Stimulated activated CD8-positive, alpha-beta memory T cell treated with anti-CD3 and anti-CD28 coated beads, Interleukin-15, amount 100 ng/mL, for 48 hours (primary cell): ENCODE data around the gene CCDC83.
"Not testable (repeated sequence)": the region's sequence is repeated elsewhere in the genome, so short reads cannot be mapped to it uniquely, and the experiment has no call there.

Experiments
- DNase-seq, 2 donors: peaks; one replicate each; pipeline ENCODE4 v3.0.0-alpha.2; 2020; ENCODE audit warnings: low read depth in 2 of 2

CCDC83 gene

DNA sequence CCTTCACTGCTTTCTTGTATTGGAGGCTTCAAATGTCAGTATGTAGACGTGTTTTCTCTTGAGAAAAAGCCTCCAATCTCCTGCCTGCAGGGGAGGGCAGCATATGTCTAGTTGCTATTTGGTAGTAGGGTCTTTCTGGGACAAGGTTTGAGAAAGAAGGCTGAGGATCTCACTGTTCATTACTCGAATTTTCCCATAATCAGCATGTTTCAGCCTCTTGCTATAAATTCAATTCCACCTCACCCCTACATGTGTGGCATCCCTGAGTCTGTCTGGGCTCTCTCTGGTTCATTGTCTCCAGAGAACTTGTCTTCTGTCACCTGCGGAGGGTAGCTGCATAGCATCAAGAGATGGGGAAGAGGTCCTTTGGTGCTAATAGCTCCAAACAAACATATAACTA is 19.5 kb upstream of the CCDC83 start:
- no peak for DNase-seq

DNA sequence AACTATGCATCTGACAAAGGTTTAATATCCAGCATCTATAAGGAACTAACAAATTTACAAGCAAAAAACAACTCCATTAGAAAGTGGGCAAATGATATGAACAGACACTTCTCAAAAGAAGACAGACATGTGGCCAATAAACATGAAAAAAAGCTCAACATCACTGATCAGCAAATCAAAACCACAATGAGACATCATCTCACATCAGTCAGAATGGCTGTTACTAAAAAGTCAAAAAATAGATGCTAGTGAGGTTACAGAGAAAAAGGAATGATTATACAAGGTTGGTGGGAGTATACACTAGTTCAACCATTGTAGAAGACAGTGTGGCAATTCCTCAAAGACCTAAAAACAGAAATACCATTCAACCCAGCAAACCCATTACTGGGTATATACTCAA is 14.3 kb upstream of the CCDC83 start:
- DNase-seq: not testable (repeated sequence)

DNA sequence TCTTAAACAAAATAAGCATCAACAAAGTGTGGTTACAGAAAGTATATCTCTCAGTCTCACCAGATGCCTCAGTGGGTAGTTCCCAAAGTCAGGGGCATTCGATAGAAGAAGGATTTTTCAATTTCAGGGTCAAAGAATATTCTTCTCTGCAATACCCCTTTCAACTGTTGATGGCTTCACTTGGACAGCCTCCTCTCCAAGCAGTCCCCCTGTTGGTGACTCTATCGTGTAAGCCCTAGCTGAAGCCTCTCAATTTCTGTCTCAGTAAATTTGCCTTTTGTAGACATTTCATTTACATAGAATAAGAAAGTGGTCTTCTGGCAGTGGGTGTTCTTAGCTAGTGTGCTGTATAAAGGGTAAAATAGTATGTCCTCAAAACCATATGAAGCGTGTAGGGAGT is 11.3 kb upstream of the CCDC83 start:
- no peak for DNase-seq

DNA sequence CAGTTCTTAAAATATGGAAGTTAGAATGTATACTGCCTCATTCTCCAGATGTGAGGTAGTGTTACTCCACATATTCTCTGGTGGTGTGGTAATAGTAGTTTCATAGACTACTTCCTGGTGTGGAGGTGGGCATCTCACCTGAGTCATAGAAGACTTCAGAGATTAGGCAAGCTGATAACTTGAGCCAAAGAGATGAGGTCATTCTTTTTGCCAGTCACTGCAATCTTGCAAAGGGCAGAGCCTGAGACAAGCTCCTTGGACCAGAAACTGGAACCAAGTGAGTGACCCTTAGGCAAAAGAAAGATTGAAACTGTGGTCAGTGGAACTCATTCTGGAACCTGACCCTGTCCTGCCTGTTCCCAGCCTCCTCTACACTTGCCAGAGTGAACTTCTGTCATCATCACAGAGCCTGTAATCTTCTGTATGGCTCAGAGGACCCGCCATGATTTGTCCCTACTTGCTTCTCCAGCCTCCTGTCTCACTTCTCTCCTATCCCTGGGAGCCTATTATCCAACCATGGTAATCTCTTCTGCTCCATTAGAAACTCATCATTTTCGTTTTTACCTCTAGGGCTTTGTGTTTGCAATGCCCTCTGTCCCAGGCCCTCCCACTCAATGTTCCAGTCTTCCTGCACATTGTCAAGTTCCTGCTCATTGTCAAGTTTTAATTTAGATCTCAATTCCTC is 10.6 kb upstream of the CCDC83 start:
- no peak for DNase-seq

DNA sequence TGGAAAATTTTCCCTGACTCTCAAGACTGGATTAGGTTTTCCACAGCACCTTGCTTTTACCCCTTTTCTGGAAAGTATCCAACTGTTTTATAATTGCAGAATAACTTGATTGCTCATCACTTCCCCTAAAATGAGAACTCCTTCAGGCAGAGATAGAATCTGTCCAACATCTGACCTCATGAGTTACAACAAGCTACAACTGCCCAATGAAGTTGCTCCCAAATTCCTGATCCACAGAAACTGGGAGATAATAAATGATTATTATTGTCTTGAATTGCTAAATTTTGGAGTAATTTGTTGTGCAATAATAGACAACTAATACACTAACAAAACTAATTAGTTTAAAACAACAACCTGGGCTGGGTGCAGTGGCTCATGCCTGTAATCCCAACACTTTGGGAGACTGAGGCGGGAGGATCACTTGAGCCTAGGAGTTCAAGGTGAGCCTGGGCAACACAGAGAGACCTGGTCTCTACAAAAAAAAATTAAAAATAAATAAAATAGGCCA is 10.0 kb upstream of the CCDC83 start:
- DNase-seq: no peak

DNA sequence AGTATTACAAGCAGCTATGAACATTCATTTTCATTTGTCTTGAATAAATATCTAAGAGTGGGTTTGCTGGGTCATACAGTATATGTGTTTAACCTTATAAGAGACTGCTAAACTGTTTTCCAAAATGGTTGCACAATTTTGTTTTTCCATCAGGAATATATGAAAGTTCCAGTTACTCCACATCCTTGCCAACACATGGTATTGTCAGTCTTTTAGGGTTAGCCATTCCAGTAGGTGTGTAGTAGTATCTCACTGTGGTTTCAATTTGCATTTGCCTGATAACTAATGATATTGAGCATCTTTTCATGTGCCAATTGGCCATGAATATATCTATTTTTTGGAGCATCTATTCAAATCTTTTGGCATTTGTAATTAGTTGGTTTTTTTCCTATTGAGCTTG is 7.7 kb upstream of the CCDC83 start:
- no peak for DNase-seq

DNA sequence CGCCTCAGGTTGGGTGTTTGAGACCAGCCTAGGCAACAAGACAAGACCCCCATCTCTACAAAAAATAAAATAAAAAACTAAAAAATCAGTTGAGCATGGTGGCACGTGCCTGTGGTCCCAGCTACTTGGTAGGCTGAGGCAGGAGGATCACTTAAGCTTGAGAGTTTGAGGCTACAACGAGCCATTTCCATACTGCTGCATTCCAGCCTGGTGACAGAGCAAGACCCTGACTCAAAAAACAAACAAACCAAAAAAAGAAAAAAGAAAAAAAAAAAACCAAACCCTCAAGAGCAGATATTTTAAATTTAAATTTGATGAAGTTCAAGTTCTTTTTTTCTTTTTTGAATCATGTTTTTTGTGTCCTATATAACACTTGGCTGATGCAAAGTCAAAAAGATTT is 7.2 kb upstream of the CCDC83 start:
- DNase-seq: no peak

DNA sequence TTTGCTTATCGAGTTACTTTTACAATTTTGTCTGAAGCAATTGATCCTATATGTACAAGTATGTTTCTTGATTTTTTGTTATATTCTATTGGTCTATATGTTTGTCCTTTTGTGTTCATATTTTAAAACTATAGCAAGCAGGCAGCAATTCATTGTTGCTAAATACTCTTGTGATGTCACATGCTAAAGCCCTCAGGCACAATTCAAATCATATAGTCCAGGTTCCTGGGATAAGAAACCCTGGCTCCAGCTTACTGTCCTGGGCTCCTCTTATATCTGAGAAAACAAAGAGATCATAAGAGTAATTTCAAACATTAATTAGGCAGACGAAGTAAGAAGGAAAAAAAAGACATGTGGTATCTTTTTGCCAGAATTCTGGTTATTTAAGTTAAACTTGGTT is 6.6 kb upstream of the CCDC83 start:
- no peak for DNase-seq

DNA sequence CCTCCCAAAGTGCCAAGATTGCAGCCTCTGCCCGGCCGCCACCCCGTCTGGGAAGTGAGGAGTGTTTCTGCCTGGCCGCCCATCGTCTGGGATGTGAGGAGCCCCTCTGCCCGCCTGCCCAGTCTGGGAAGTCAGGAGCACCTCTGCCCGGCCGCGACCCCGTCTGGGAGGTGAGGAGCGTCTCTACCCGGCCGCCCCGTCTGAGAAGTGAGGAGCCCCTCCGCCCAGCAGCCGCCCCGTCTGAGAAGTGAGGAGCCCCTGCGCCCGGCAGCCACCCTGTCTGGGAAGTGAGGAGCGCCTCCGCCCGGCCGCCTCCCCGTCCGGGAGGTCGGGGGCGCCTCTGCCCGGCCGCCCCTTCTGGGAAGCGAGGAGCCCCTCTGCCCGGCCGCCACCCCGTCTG is 2.4 kb upstream of the CCDC83 start:
- DNase-seq: not testable (repeated sequence)

DNA sequence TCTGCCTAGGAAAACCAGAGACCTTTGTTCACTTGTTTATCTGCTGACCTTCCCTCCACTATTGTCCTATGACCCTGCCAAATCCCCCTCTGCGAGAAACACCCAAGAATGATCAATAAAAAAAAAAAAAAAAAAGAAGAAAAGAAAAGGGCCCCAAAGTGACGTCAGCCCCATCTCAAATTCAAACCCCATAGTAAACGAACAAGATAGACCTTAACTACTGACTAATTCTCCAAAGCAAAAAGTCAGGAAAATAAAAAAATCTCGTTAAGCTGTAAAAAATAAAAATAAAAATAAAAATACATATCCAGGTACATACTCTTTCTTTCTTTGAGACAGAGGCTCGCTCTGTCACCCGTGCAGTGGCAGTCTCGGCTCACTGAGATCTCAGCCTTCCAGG is 1.6 kb upstream of the CCDC83 start:
- DNase-seq: not testable (repeated sequence)

DNA sequence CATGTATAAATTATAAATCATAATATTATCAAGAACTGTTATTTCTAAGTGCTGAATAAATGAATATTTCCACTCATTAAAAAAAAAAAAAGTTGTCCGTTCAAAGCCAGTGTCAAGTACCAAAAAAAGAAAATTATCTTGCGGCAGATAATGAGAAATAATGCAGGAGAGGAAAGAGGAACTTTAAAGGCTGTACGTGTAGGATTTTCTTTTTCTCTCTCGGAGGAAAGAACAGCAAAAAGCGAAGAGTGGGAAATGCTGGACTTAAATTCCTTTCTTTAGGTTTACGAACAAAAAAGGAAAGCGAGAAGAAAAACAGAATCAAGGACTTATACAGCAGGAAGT is 999 bp upstream of the CCDC83 start:
- no peak for DNase-seq

DNA sequence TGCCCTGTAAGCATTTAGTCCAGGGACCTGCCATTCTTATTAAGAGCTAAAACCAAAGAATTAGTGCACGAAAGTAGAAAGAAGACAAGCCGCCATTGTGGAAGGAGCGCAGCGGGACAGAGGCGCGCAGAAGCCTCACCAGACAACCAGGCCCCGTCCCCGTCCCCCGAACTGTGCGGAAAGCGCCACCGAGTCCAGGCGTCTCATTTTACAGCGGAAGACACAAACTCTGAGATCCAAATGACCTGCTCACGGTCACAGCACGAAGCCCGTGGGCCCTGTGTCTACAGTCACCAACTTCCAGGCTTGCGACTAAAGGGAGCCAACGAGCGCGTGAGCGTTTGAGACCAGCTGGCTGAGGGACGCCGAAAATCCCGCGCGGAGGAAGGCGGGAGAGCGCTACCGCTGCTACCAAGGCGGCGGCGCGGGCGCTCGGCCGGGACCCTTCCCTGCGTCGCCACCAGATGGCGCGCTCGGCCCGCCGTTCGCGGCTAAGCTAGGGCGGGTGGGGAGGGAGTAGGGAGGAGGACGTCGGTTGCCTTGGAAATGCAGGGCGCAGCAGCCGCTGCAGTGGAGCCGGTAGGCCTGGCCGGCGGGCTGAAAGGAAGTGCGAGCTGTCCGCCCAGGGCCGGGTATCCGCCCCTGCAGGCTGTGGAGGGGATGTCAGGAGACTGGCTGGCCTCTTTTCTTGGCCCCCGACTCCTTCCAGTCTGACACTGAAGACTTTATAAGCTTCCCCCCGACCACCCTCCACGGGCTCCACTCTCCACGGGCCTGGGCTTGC is 434 bp upstream of the CCDC83 start:
- DNase-seq: peak; percentile 88

DNA sequence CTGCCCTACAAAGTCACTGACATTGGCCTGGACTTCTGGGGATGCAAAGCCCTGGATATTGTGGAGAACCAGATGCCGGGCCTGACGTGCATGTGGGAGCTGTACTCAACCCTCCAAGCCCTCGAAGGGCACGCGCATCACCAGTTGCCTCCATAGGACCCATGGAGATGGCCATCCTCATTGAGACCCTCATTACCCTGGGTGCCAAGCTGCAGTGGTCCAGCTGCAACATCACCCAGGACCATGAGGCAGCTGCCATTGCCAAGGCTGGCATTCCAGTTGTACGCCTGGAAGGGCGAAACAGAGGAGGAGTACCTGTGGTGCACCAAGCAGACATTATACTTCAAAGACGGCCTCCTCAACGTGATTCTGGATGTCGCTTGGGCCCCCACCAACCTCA is 1.9 kb downstream of the CCDC83 start:
- no peak for DNase-seq

DNA sequence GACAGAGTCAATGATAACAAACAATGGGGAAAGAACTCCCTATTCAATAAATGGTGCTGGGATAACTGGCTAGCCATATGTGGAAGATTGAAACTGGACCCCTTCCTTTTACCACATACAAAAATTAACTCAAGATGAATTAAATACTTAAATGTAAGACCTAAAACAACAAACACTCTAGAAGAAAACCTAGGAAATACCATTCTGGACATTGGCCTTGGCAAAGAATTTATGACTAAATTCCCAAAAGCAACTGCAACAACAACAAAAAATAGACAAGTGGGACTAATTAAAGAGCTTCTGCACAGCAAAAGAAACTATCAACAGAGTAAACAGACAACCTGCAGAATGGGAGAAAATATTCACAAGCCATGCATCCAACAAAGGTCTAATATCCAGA is 4.4 kb downstream of the CCDC83 start:
- DNase-seq: not testable (repeated sequence)

DNA sequence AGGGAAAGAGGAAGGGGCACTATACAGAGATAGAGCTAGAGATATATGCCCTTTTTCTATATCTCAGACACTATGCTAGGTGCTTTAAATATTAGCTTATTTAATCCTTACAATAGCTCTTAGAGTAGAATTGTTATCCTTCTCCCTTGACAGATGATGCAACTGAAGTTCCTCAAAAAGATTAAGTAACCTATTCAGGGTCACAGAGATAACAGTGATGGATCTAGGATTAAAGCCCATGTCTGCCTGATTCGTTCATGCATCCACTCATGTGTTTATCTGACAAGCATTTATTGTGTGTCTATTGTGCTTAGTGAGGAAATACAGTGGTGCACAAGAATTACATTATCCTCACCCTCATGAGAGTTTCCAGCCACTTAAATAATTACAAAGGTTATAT is 8.7 kb downstream of the CCDC83 start:
- DNase-seq: no peak

DNA sequence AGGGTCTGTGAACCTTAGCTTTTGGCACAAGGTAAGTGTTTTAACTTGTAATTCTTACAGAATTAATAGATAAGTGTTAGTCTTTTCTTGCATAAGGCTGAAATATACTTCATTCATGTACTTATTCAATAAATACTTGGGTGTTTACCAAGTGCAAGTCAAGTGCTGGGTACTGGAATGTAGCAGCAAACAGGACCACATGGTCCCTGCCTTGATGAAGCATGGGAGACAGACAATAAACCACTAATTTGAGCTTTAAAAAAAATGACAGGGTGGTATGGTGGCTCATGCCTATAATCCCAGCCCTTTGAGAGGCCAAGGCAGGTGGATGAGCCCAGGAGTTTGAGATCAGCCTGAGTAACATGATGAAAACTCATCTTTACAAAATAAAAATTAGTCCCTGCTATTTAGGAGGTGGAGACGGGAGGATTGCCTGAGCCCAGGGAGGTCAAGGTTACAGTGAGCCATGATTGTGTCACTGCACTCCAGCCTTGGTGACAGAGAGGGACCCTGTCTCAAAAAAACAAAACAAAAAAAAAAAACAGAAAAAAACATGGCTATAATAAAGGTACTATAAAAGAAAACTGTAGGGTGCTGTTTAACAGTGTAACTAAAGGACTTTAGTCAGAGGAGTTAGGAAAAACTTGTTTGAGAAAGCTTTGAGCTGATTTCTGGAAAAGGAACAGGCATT is 11.1 kb downstream of the CCDC83 start:
- no peak for DNase-seq

DNA sequence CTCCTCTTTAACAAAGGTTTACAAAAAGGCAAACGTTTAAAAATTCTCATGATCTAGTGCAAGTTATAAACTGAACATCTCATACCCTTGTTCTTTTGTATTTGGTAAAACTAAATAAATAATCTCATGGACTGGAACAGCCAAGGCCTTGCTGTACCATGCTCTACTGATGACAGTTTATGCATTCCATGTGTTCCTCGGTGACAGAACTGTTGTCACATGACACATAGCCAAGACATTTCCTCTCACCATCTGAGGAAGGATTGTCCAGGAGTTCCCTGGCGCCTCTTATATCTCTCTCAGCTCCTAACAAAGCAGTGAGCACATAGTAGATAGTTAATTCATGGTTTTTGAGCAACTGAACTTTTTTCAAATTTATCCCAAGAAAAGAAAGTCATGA is 12.6 kb downstream of the CCDC83 start:
- no peak for DNase-seq

DNA sequence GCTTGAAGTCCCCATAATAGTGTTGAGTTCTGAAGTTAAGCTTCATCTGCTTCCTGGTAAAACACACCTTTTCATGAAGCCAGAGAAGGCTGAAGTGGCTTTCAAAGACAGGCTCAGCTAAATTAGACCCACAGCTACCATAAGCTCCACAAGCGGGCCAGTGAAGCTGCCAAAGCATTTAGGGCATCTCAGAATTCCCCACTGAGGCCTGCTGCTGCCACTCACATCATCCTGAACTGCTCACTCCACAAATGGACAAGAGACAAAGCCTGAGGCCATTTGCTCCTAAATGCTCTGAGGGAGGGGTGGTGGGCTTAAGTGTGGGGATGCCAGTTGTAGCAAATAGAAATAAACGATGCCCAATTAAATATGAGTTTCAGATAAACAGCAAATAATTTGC is 14.6 kb downstream of the CCDC83 start:
- no peak for DNase-seq

DNA sequence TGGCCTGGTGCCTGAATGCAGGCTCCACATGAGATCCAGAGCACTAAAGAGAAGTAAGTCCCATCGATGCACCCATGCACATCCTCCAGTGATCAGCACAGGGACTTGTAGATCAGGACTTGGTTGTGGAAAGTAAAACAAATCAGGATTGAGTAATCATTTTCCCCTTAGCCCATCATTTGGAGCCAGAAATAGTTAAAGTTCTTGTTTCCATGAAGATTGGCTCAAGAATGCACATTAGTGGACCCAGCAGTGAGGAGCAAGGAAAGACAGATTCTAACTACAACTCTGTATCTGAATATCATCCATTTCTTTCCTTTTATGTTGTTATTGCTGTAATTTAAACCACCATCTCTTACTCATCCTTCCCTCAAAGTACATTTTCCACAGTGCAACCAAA is 19.1 kb downstream of the CCDC83 start:
- DNase-seq: no peak

DNA sequence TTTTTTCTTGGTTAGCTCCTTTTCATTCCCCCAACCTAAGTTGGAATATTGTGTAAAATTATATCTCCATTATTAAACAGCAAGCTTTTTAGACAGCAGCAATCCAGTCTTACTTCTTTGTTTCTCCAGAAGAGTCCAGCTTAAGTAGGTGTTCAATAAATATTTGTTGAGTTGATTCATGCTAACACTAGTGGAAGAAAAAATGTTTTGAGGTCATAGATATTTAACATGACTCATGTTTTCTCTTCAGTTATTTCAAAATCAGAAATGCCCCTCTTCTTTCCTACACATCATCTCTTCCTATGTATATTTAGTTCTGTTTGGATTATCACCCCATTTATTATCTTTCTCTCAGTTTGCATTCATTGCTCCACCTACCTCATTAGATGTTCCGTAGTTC is 20.3 kb downstream of the CCDC83 start:
- DNase-seq: no peak

DNA sequence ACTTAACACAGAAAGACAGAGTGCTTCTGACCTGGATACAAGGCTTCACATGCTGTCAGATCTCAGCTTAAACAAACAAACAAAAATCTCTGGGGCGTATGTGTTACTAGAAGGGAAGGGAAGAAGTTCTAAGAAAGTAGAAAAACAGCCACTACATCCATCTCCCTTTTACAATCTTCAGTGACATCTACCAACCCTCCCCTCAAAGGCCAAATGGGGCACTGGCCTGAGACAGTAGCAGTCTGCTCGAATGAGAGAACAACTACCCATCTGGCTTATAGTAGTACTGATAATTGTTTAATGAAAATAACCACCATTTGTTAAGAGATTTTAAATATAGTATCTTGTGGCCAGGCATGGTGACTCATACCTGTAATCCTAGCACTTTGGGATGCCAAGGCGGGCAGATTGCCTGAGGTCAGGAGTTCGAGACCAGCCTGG is 29.4 kb downstream of the CCDC83 start:
- no peak for DNase-seq

DNA sequence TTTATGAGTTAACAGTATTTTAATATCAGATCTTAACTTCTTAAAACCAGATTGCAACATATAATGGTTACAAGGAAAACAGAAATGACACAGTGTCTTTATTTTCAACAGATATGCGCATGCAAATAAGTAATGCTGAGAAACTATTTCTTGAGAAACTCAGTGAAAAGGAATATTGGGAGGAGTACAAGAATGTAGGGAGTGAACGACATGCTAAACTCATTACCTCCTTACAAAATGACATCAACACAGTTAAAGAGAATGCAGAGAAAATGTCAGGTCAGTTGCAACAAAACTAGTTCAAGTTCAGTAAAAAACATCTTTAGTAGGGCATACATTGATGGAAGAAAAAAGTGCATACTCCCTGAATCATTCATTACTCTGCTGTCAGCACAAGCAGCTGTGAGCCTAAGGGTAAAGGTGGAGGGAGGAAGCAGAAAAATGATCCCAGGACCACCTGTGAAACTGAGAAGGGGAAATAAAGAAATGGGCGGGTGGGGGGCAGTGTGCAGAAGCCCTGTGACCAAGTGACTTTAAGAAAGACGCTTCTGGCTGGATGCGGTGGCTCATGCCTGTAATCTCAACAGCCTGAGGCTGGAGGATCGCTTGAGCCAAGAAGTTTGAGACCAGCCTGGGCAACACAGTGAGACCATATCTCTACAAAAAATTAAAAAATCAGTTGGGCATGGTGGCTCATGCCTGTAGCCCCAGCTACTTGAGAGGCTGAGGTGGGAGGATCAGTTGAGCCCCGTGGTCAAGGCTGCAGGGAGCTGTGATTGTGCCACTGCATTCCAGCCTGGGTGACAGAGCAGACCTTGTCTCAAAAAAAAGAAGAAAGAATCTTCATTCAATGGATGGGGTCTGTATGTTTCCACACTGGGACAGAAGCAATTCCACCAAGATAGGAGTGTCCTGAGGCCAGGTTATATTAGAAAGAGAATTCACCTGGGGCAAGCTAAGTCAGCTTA is 31.2 kb downstream of the CCDC83 start:
- DNase-seq: no peak
